Adrenal gland (tissue), 12 donors: ENCODE results near the gene APOA5. TPM values are rescaled to one million over a fixed set of nuclear protein-coding genes. Genes with fewer than 3 reads are reported as not detected.
A peak's percentile ranks its signal among the peaks of the same experiment; 100 is the strongest.

ENCODE experiments used
- DNase-seq, 7 donors: peaks; one replicate each; pipeline ENCODE4 v3.0.0-alpha.2; 2019 to 2020
- H3K27ac ChIP-seq, 5 donors: fragments of 200-600 bp; sonication (generic) in 4 of 5; 1 replicate in 3 of 5; 2 replicates in 2 of 5; pipeline versions ENCODE4 v1.5.1 to v1.8.0; 2016 to 2020; ENCODE audit warnings: mild to moderate bottlenecking in 1 of 5
- H3K27me3 ChIP-seq: fragments of 200-600 bp; 2 replicates; pipeline ENCODE4 v1.8.0; 2021
- H3K36me3 ChIP-seq, 2 donors: fragments of 200-600 bp; replicated peaks in 1 of 2; 1 replicate in 1 of 2; 2 replicates in 1 of 2; pipeline versions ENCODE4 v1.5.1 to v1.8.0; 2018 to 2022
- H3K4me1 ChIP-seq, 2 donors: fragments of 200-600 bp; replicated peaks in 1 of 2; 1 replicate in 1 of 2; 2 replicates in 1 of 2; pipeline versions ENCODE4 v1.5.1 to v1.8.0; 2018 to 2021
- H3K4me3 ChIP-seq, 4 donors: fragments of 200-600 bp; sonication (generic) in 3 of 4; one replicate each; pipeline ENCODE4 v1.5.1; 2016 to 2018
- H3K9me3 ChIP-seq, 3 donors: fragments of 200-600 bp; sonication (generic) in 1 of 3; replicated peaks in 1 of 3; 1 replicate in 2 of 3; 2 replicates in 1 of 3; pipeline versions ENCODE4 v1.5.1 to v1.8.0; 2016 to 2021
- POLR2A ChIP-seq, 2 donors: fragments of 450-650 bp; IDR thresholded peaks; one replicate each; pipeline ENCODE4 v1.6.1; 2017; ENCODE audit warnings: antibody characterized with exemption in 2 of 2, mild to moderate bottlenecking in 2 of 2, moderate library complexity in 1 of 2
- WGBS, 4 donors: extraction: QIAGEN DNeasy Blood & Tissue Kit in 2 of 4; methylation state at CpG; one replicate each; pipeline versions ENCODE4 v1.1.5 to v1.1.7; 2013 to 2017; 5-methylcytosine and 5-hydroxymethylcytosine counted together
- intact Hi-C, 2 donors: fragments of 100-400 bp; cut with DNase I; formaldehyde crosslinking; loops; one replicate each; pipeline versions ENCODE4 v1.14.1 to v1.15.0; 2022 to 2023
- polyA plus RNA-seq, 3 donors: library from polyadenylated mRNA; stranded (reverse); fragments of 200-250 nt in 2 of 3; fragments of 350-450 nt in 1 of 3; fragmentation: Illumina TruSeq in 1 of 3; extraction: RNeasy Lipid Tissue Mini Kit (QIAGEN cat#74804) in 1 of 3; gene quantifications; one replicate each; pipeline ENCODE4 v1.2.3, GENCODE V29; 2013 to 2014
- total RNA-seq, 9 donors: library from RNA; depleted of rRNA in 4 of 9; stranded (reverse); fragments of >200 nt in 4 of 9; fragments of 120-200 nt in 1 of 9; fragmentation: NEBNext Ultra II Directional in 1 of 9; extraction: Animal tissue kit (Norgen Biotek cat#: 25700) in 1 of 9; gene quantifications; one replicate each; pipeline versions ENCODE4 v1.1.0 to v1.2.4, GENCODE V29; 2013 to 2023
- TF ChIP-seq, protein P1 (sequence below), 6 experiments: fragments of 450-650 bp in 4 of 6; fragments of 200-600 bp in 2 of 6; sonication (generic) in 1 of 6; IDR thresholded peaks; 1 replicate in 5 of 6; 2 replicates in 1 of 6; pipeline versions ENCODE4 v1.5.1 to v1.8.0; 2016 to 2021; ENCODE audit warnings: antibody characterized with exemption in 6 of 6, mild to moderate bottlenecking in 2 of 6, moderate library complexity in 1 of 6
- donor health status: healthy with polysubstance abuse.
- donor health status: Bipolar disorder and iron deficiency.
- donor health status: DM: yes; HTN: yes; CAD: no.
- donor health status: DM: no; HTN: no; CAD: no.
- donor health status: DM: no; HTN: no; CAD: no.
- donor health status: DM: yes; HTN: yes; CAD: no.

Gene APOA5
- total and polyA plus RNA-seq, 12 donors = 0.11 to 0.54 (median 0.11) TPM; not detected in 9

DNA sequence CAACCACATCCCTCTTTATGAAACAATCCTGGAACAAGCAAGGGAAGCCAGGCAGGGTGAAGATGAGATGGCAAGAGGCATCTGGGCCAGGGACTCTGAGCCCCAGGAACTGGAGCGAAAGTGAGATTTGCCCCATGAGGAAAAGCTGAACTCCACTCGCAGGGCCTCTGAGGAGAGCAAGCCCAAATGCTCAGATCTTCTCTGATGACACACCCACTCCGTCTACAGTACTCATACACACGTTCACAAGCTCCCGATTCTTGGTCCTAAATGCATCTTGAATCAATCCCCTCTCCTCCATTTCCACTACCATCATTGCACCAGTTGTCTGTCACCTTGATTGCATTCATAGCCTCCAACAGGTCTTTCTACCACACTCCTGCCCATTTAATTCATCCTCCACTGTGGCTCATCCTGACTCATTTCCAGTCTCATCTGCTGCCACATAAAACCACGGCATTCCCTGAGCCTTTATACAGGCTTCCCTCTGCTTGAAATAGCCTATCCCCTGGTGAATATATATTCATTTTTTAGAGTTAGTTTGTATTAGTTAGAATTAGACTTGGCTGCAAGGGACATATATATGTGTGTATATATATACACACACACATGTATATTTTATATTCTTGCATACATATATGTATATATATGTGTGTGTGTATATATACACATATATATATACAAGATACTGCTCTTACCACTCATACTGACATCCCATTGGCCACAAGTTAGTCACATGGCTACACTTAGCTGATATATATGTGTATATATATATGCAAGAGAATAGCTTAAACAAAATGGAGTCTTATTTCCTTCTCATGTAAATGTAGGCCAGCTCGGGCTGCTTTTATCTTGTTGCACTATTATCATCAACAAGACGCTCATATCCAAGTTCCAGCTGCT is 1.4 kb upstream of the APOA5 start:
- Histone ChIP-seq H3K36me3 (no peaks in the 10 kb centered on the region), H3K4me1 (no peaks in the 10 kb centered on the region), H3K27ac (no peak overlapping the region), H3K9me3 (no peaks in the 10 kb centered on the region), H3K27me3 (no peaks in the 10 kb centered on the region), H3K4me3 (no peak overlapping the region)
- intact Hi-C loops = loop anchor here (5.0 to 10.0 kb wide), 4 partner anchors 44 to 314 kb away; partner anchors contain the start of gene APOA1 (in 1 of the 2)
- no peak for TF ChIP-seq POLR2A (IDR thresholded peaks at IDR 0.05)
- no peak for DNase-seq
- WGBS, 4 donors = 69 to 83% (median 74%) methylated on average over 8 of the region's 8 CpGs

GRCh38 chr11:116792144-116792868 is 627 bp upstream of the APOA5 start:
- Histone ChIP-seq H3K4me1 (peaks cover 0 to under 1% of the 10 kb centered on the region in 2 donors), H3K9me3 (no peaks in the 10 kb centered on the region), H3K4me3 (no peak overlapping the region), H3K27me3 (no peaks in the 10 kb centered on the region), H3K36me3 (no peaks in the 10 kb centered on the region), H3K27ac (no peak overlapping the region)
- TF ChIP-seq, protein P1, sequence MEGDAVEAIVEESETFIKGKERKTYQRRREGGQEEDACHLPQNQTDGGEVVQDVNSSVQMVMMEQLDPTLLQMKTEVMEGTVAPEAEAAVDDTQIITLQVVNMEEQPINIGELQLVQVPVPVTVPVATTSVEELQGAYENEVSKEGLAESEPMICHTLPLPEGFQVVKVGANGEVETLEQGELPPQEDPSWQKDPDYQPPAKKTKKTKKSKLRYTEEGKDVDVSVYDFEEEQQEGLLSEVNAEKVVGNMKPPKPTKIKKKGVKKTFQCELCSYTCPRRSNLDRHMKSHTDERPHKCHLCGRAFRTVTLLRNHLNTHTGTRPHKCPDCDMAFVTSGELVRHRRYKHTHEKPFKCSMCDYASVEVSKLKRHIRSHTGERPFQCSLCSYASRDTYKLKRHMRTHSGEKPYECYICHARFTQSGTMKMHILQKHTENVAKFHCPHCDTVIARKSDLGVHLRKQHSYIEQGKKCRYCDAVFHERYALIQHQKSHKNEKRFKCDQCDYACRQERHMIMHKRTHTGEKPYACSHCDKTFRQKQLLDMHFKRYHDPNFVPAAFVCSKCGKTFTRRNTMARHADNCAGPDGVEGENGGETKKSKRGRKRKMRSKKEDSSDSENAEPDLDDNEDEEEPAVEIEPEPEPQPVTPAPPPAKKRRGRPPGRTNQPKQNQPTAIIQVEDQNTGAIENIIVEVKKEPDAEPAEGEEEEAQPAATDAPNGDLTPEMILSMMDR (IDR thresholded peaks at IDR 0.05) = no peak
- no peak for TF ChIP-seq POLR2A (IDR thresholded peaks at IDR 0.05)
- 61 to 82% (median 69%) methylated on average over 6 to 8 of the region's 8 CpGs for WGBS, 4 donors
- no peak for DNase-seq
- intact Hi-C loops = loop anchor here (5.0 to 10.0 kb wide), 4 partner anchors 45 to 315 kb away; partner anchors contain the start of gene APOA1 (in 1 of the 2)

GRCh38 chr11:116791002-116791812 is 472 bp downstream of the APOA5 start:
- H3K36me3 ChIP-seq = peaks cover 0 to under 1% of the 10 kb centered on the region in 2 donors
- 26 to 35% (median 27%) methylated on average over 12 to 31 of the region's 31 CpGs for WGBS, 4 donors
- no peak overlapping the region for H3K4me3 ChIP-seq
- no peak for TF ChIP-seq POLR2A (IDR thresholded peaks at IDR 0.05)
- TF ChIP-seq, protein P1 (IDR thresholded peaks at IDR 0.05) = peak; percentile 79 to 93 (median 85)
- H3K9me3 ChIP-seq = no peaks in the 10 kb centered on the region
- peaks cover 0 to 9% of the 10 kb centered on the region in 2 donors for H3K4me1 ChIP-seq
- H3K27ac ChIP-seq = no peak overlapping the region
- peak; percentile 66 to 89 (median 80) for DNase-seq
- H3K27me3 ChIP-seq = no peaks in the 10 kb centered on the region
- intact Hi-C loops = loop anchor here (5.0 to 10.0 kb wide), 4 partner anchors 46 to 316 kb away; partner anchors contain the start of gene APOA1 (in 1 of the 2)

DNA sequence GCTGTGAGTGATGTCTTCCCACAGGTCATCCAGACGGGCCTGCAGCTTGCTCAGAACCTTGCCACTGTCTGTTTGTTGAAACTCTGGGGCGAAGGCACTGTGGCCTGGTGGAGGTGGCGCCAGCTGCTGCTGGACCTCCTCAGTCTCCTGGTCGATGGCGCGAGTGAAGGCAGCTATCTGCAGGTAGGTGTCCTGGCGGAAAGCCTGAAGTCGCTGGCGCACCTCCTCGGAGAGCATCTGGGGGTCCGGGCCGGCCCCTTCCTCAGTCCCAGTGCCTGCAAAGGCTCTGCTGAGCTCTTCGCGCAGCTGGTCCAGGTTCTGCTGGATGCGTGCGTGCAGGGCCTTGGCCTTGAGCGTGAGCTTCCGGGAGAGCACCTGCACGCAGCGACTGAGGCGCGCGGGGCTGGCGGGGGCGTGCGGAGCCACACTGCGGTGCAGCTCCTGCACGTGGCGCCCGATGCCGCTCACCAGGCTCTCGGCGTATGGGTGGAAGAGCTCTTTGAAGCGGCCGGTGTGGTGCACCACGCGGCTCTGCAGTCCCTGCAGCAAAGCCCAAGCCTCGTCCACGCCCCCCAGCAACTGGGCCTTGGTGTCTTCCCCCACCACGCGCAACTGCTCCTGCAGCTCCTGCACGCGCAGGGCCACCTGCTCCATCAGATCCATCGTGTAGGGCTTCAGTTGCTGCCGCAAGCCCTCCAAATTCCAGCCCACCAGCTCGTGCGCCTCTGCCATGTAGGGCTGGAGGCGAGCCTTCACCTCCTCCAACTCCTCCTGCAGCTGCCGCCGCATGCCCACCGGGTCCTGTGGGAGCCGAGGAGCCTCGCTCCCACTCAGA is 1.3 kb downstream of the APOA5 start:
- H3K27me3 ChIP-seq = no peaks in the 10 kb centered on the region
- TF ChIP-seq, protein P1 (IDR thresholded peaks at IDR 0.05) = no peak
- no peak for TF ChIP-seq POLR2A (IDR thresholded peaks at IDR 0.05)
- no peak for DNase-seq
- peaks cover 0 to 9% of the 10 kb centered on the region in 2 donors for H3K36me3 ChIP-seq
- peaks cover 0 to 9% of the 10 kb centered on the region in 2 donors for H3K4me1 ChIP-seq
- intact Hi-C loops = loop anchor here (5.0 to 10.0 kb wide), 4 partner anchors 47 to 317 kb away; partner anchors contain the start of gene APOA1 (in 1 of the 2)
- H3K4me3 ChIP-seq = no peak overlapping the region
- H3K27ac ChIP-seq = no peak overlapping the region
- no peaks in the 10 kb centered on the region for H3K9me3 ChIP-seq
- WGBS, 4 donors = 64 to 83% (median 77%) methylated on average over 7 to 53 of the region's 53 CpGs
